A673 (cell line): Measurements from ENCODE around the gene UCP1. TPM values are rescaled to one million over a fixed set of nuclear protein-coding genes. Genes with fewer than 3 reads are reported as not detected.

Source experiments
- BruUV-seq: library from RNA; stranded (reverse); fragments of 400-500 nt; replicated peaks from 2 replicates; lab custom pipeline; 2021; lab: Mats Ljungman, UMichigan
- CTCF ChIA-PET: fragments of 300-600 bp; sonication (Branson Sonifier 250); formaldehyde crosslinking; loops from one replicate; lab custom pipeline; 2022; ENCODE audit warnings: antibody characterized with exemption; lab: Charles Lee
- POLR2A ChIA-PET: fragments of 300-600 bp; sonication (Branson Sonifier 250); formaldehyde crosslinking; loops from one replicate; lab custom pipeline; 2022; ENCODE audit warnings: antibody characterized with exemption; ENCODE audit not compliant: low non-redundant PET; lab: Charles Lee
- DNase-seq: peaks from one replicate; pipeline ENCODE4 v3.0.0-alpha.2; 2015; ENCODE audit warnings: low spot score
- H3K27ac ChIP-seq: fragments of 200-600 bp; sonication (generic); 2 replicates; pipeline ENCODE4 v1.5.1; 2016; ENCODE audit warnings: mixed run types, low read depth, mild to moderate bottlenecking, mixed read lengths, antibody characterized with exemption, low read length; ENCODE audit not compliant: poor library complexity, severe bottlenecking
- H3K27me3 ChIP-seq: fragments of 200-600 bp; sonication (generic); replicated peaks from 2 replicates; pipeline ENCODE4 v1.6.1; 2017; ENCODE audit warnings: mixed run types, low read depth, mild to moderate bottlenecking, mixed read lengths, antibody characterized with exemption, low read length; ENCODE audit not compliant: insufficient read depth, poor library complexity
- H3K36me3 ChIP-seq: fragments of 200-600 bp; sonication (generic); 2 replicates; pipeline ENCODE4 v1.6.1; 2016; ENCODE audit warnings: mixed run types, mild to moderate bottlenecking, mixed read lengths, antibody characterized with exemption, low read length; ENCODE audit not compliant: insufficient read depth, poor library complexity, severe bottlenecking
- H3K4me1 ChIP-seq: fragments of 200-600 bp; sonication (generic); 2 replicates; pipeline ENCODE4 v1.6.1; 2017; ENCODE audit warnings: mixed run types, mild to moderate bottlenecking, mixed read lengths, antibody characterized with exemption, low read length; ENCODE audit not compliant: insufficient read depth, poor library complexity, severe bottlenecking
- H3K4me3 ChIP-seq: fragments of 200-600 bp; sonication (generic); 2 replicates; pipeline ENCODE4 v1.5.1; 2016; ENCODE audit warnings: low read depth, mixed run types, mild to moderate bottlenecking, mixed read lengths, low read length; ENCODE audit not compliant: poor library complexity, severe bottlenecking
- H3K9me3 ChIP-seq: fragments of 200-600 bp; sonication (generic); 2 replicates; pipeline ENCODE4 v1.6.1; 2016; ENCODE audit warnings: mixed run types, low read depth, mild to moderate bottlenecking, mixed read lengths, antibody characterized with exemption, low read length; ENCODE audit not compliant: poor library complexity, severe bottlenecking
- EZH2 ChIP-seq: fragments of 200-600 bp; sonication (generic); IDR thresholded peaks from 2 replicates; pipeline ENCODE4 v1.6.1; 2017; ENCODE audit warnings: borderline replicate concordance, low read depth, mild to moderate bottlenecking, mixed read lengths, antibody characterized with exemption, low read length; ENCODE audit not compliant: poor library complexity, severe bottlenecking
- intact Hi-C: fragments of 100-400 bp; cut with micrococcal nuclease; formaldehyde crosslinking; loops from one replicate; pipeline ENCODE4 v1.10.0; 2022; ENCODE audit not compliant: unreplicated experiment
- total RNA-seq: library from RNA; stranded (reverse); gene quantifications from 2 replicates; pipeline ENCODE4 v1.2.3, GENCODE V29; 2021
- TF ChIP-seq, protein P1 (sequence below): fragments of 300-800, 200-600 bp; sonication (generic); conservative IDR thresholded peaks from 2 replicates; pipeline ENCODE4 v1.5.1; 2017; ENCODE audit warnings: low read depth, mild to moderate bottlenecking, antibody characterized with exemption, low read length, moderate library complexity, mixed read lengths

UCP1 gene
- total RNA-seq, 1 experiment from 2014 or later: not detected

DNA sequence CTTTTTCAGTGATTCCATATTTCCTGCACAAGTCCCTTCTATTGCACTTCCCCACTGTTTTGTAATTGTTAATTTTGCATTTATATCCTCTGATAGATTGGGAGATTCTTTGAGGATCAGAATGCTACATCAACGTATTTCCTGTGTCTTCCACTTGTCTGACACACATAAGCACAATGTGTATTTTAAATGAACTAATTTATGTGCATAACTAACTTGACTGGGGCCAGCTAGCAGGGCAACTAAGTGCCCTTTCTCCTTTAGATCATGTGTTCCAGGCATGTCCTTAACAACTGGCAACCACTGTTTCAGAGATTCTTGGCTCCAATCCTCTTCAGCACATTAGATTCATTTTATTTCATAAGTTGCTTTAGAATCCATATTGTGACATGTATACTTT is 15.7 kb upstream of the UCP1 start:
- POLR2A ChIA-PET: no interaction called here
- DNase-seq: no peak
- no peaks in the 10 kb centered on the region for H3K36me3 ChIP-seq
- peaks cover 17% of the 10 kb centered on the region for H3K27me3 ChIP-seq
- TF ChIP-seq, protein P1, sequence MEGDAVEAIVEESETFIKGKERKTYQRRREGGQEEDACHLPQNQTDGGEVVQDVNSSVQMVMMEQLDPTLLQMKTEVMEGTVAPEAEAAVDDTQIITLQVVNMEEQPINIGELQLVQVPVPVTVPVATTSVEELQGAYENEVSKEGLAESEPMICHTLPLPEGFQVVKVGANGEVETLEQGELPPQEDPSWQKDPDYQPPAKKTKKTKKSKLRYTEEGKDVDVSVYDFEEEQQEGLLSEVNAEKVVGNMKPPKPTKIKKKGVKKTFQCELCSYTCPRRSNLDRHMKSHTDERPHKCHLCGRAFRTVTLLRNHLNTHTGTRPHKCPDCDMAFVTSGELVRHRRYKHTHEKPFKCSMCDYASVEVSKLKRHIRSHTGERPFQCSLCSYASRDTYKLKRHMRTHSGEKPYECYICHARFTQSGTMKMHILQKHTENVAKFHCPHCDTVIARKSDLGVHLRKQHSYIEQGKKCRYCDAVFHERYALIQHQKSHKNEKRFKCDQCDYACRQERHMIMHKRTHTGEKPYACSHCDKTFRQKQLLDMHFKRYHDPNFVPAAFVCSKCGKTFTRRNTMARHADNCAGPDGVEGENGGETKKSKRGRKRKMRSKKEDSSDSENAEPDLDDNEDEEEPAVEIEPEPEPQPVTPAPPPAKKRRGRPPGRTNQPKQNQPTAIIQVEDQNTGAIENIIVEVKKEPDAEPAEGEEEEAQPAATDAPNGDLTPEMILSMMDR: no peak
- no peak for TF ChIP-seq EZH2
- intact Hi-C loops: no loop called here
- no peak overlapping the region for H3K4me3 ChIP-seq
- H3K9me3 ChIP-seq: no peaks in the 10 kb centered on the region
- BruUV-seq: no TSS peak
- no peak overlapping the region for H3K27ac ChIP-seq
- H3K4me1 ChIP-seq: no peaks in the 10 kb centered on the region
- CTCF ChIA-PET: no interaction called here

- no TSS peak for BruUV-seq
- CTCF ChIA-PET: no interaction called here
- Histone ChIP-seq H3K36me3 (no peaks in the 10 kb centered on the region), H3K4me3 (no peak overlapping the region), H3K27ac (no peak overlapping the region), H3K27me3 (peaks cover 37% of the 10 kb centered on the region), H3K9me3 (no peaks in the 10 kb centered on the region), H3K4me1 (no peaks in the 10 kb centered on the region)
- TF ChIP-seq EZH2: no peak
- TF ChIP-seq, protein P1: no peak
- no peak for DNase-seq
- intact Hi-C loops: no loop called here
- POLR2A ChIA-PET: interaction anchor here (0.9 kb wide), 1 partner anchor 343 kb away, joined by 5 read pairs; no protein-coding TSS in a partner anchor
These were observed 12.3 kb upstream of the UCP1 start for GRCh38 chr4:140581078-140581477.

GRCh38 chr4:140579278-140579677 is 10.5 kb upstream of the UCP1 start:
- no TSS peak for BruUV-seq
- no peaks in the 10 kb centered on the region for H3K9me3 ChIP-seq
- POLR2A ChIA-PET: no interaction called here
- peaks cover 37% of the 10 kb centered on the region for H3K27me3 ChIP-seq
- CTCF ChIA-PET: interaction anchor here (0.5 kb wide), 1 partner anchor 218 kb away, joined by 4 read pairs; no protein-coding TSS in a partner anchor
- H3K4me3 ChIP-seq: no peak overlapping the region
- H3K36me3 ChIP-seq: no peaks in the 10 kb centered on the region
- TF ChIP-seq EZH2: peak; percentile 69
- TF ChIP-seq, protein P1: no peak
- H3K4me1 ChIP-seq: no peaks in the 10 kb centered on the region
- intact Hi-C loops: no loop called here
- DNase-seq: no peak
- no peak overlapping the region for H3K27ac ChIP-seq
